HEK293 (cell line): Measurements from ENCODE around the gene AKT1.

Experiments
- CTCF ChIP-seq: fragments of 450-650 bp; formaldehyde crosslinking; IDR thresholded peaks from 2 replicates; pipeline ENCODE4 v1.5.1; 2016; ENCODE audit warnings: missing biosample characterization, missing genetic modification characterization
- PBX3 ChIP-seq: sonication (generic); formaldehyde crosslinking; IDR thresholded peaks from 2 replicates; pipeline ENCODE4 v1.8.1; 2022; ENCODE audit warnings: mild to moderate bottlenecking, moderate library complexity, missing genetic modification reagents
- PRDM10 ChIP-seq: fragments of 450-650 bp; formaldehyde crosslinking; IDR thresholded peaks from 2 replicates; pipeline ENCODE4 v1.5.1; 2016; ENCODE audit warnings: missing biosample characterization, missing genetic modification characterization
- REST ChIP-seq: fragments of 450-650 bp; formaldehyde crosslinking; IDR thresholded peaks from 2 replicates; pipeline ENCODE4 v1.5.1; 2016; ENCODE audit warnings: missing biosample characterization, missing genetic modification characterization
- SP3 ChIP-seq: fragments of 450-650 bp; formaldehyde crosslinking; IDR thresholded peaks from 2 replicates; pipeline ENCODE4 v1.5.1; 2016; ENCODE audit warnings: missing biosample characterization, missing genetic modification characterization
- ZBTB17 ChIP-seq: fragments of 450-650 bp; formaldehyde crosslinking; IDR thresholded peaks from 2 replicates; pipeline ENCODE4 v1.5.1; 2016; ENCODE audit warnings: missing biosample characterization, missing genetic modification characterization
- ZNF174 ChIP-seq: fragments of 450-650 bp; formaldehyde crosslinking; IDR thresholded peaks from 2 replicates; pipeline ENCODE4 v1.5.0; 2017; ENCODE audit warnings: missing biosample characterization, mild to moderate bottlenecking, missing genetic modification characterization
- ZNF398 ChIP-seq: fragments of 450-650 bp; formaldehyde crosslinking; IDR thresholded peaks from 2 replicates; pipeline ENCODE4 v1.5.1; 2017; ENCODE audit warnings: missing biosample characterization, missing genetic modification characterization
- ZNF561 ChIP-seq: fragments of 450-650 bp; IDR thresholded peaks from 2 replicates; pipeline ENCODE4 v1.5.1; 2018; ENCODE audit warnings: missing biosample characterization, missing genetic modification characterization, borderline replicate concordance
- ZNF692 ChIP-seq: fragments of 450-650 bp; formaldehyde crosslinking; IDR thresholded peaks from 2 replicates; pipeline ENCODE4 v1.5.1; 2016; ENCODE audit warnings: missing biosample characterization, missing genetic modification characterization
- ZSCAN30 ChIP-seq: fragments of 450-650 bp; IDR thresholded peaks from 2 replicates; pipeline ENCODE4 v1.5.1; 2018; ENCODE audit warnings: missing biosample characterization, mild to moderate bottlenecking, missing genetic modification characterization, moderate library complexity

AKT1 gene

GRCh38 chr14:104768437-104769323, 26.9 kb downstream of the AKT1 start (continued):
- TF ChIP-seq PRDM10 (peak; percentile 57), ZBTB17 (tag by site-specific recombination) (peak; percentile 84), ZSCAN30 (tag by site-specific recombination) (0 out of 2 replicates have a peak, but pooled peaks have one; percentile 40), REST (tag by site-specific recombination) (peak; percentile 43; the same call in 1 of the 2 replicates), ZNF692 (peak; percentile 27; the same call in 1 of the 2 replicates), SP3 (tag by site-specific recombination) (peak; percentile 88), ZNF174 (tag by site-specific recombination) (no peak), PBX3 (peak; percentile 47; the same call in 1 of the 2 replicates), ZNF561 (tag by site-specific recombination) (no peak), CTCF (peak; percentile 83), ZNF398 (tag by site-specific recombination) (peak; percentile 54; the same call in 1 of the 2 replicates)
